IMR-90 (cell line): ENCODE measurements around the gene OR2H1. TPM values are rescaled to one million over a fixed set of nuclear protein-coding genes. Genes with fewer than 3 reads are reported as not detected.

Source experiments
- ATAC-seq: fragments of 200-7000 bp; cut with Tn5 transposase; 2 replicates; pipeline ENCODE4 v1.9.1; 2020; ENCODE audit warnings: low read depth, mild to moderate bottlenecking, moderate library complexity
- BruUV-seq: library from RNA; stranded (reverse); fragments of 400-500 nt; replicated peaks from 2 replicates; lab custom pipeline; 2021; lab: Mats Ljungman, UMichigan
- CTCF ChIA-PET: fragments of 300-600 bp; formaldehyde crosslinking; extraction: SDS; loops from one replicate; lab custom pipeline; 2021; ENCODE audit warnings: antibody characterized with exemption; lab: Yijun Ruan, JAX
- POLR2A ChIA-PET: fragments of 300-600 bp; sonication (Branson Sonifier 250); formaldehyde crosslinking; loops from one replicate; lab custom pipeline; 2022; ENCODE audit warnings: antibody characterized with exemption; ENCODE audit not compliant: unreplicated experiment; lab: Charles Lee
- DNase-seq: peaks from one replicate; pipeline ENCODE4 v3.0.0; 2013
- H2AFZ ChIP-seq: replicated peaks from 2 replicates; pipeline ENCODE3; 2013; ENCODE audit warnings: low read length, mild to moderate bottlenecking; ENCODE audit not compliant: poor library complexity
- H2AK5ac ChIP-seq: 2 replicates; pipeline ENCODE4 v1.6.1; 2013; ENCODE audit warnings: low read depth, low read length, inconsistent platforms
- H2AK9ac ChIP-seq: replicated peaks from 2 replicates; pipeline ENCODE3; 2013; ENCODE audit warnings: mild to moderate bottlenecking, low read depth, low read length, moderate library complexity; ENCODE audit not compliant: poor library complexity
- H2BK120ac ChIP-seq: 2 replicates; pipeline ENCODE4 v1.6.1; 2013; ENCODE audit warnings: low read depth, low read length, inconsistent platforms
- H2BK15ac ChIP-seq: 3 replicates; pipeline ENCODE4 v1.6.1; 2013; ENCODE audit warnings: low read depth, low read length, inconsistent platforms
- H2BK20ac ChIP-seq: 2 replicates; pipeline ENCODE4 v1.6.1; 2013; ENCODE audit warnings: low read depth, mild to moderate bottlenecking, inconsistent platforms, low read length, moderate library complexity
- H2BK5ac ChIP-seq: 2 replicates; pipeline ENCODE4 v1.6.1; 2013; ENCODE audit warnings: mild to moderate bottlenecking, low read depth, low read length, inconsistent platforms; ENCODE audit not compliant: poor library complexity, severe bottlenecking
- H3K14ac ChIP-seq: replicated peaks from 2 replicates; pipeline ENCODE4 v1.6.1; 2013; ENCODE audit warnings: low read depth, low read length, inconsistent platforms
- H3K18ac ChIP-seq: 2 replicates; pipeline ENCODE4 v1.6.1; 2013; ENCODE audit warnings: low read depth, low read length, control low read depth
- H3K23ac ChIP-seq: 2 replicates; pipeline ENCODE4 v1.6.1; 2013; ENCODE audit warnings: low read depth, low read length, inconsistent platforms
- H3K27ac ChIP-seq: 2 replicates; pipeline ENCODE4 v1.5.1; 2013; ENCODE audit warnings: mild to moderate bottlenecking, control low read depth, low read length; ENCODE audit not compliant: insufficient read depth
- H3K27me3 ChIP-seq: 2 replicates; pipeline ENCODE4 v1.6.1; 2013; ENCODE audit warnings: low read length; ENCODE audit not compliant: control insufficient read depth, insufficient read depth
- H3K36me3 ChIP-seq: 2 replicates; pipeline ENCODE4 v1.6.1; 2013; ENCODE audit warnings: low read length, mixed read lengths; ENCODE audit not compliant: control insufficient read depth, insufficient read depth
- H3K4ac ChIP-seq: 2 replicates; pipeline ENCODE4 v1.6.1; 2013; ENCODE audit warnings: low read depth, low read length, inconsistent platforms
- H3K4me1 ChIP-seq: 2 replicates; pipeline ENCODE4 v1.6.1; 2013; ENCODE audit warnings: low read length, mixed read lengths; ENCODE audit not compliant: control insufficient read depth, insufficient read depth
- H3K4me2 ChIP-seq: 2 replicates; pipeline ENCODE4 v1.6.1; 2013; ENCODE audit warnings: low read depth, mild to moderate bottlenecking, control low read depth, low read length, moderate library complexity
- H3K4me3 ChIP-seq: 2 replicates; pipeline ENCODE4 v1.5.1; 2013; ENCODE audit warnings: low read depth, mild to moderate bottlenecking, control low read depth, low read length, moderate library complexity; ENCODE audit not compliant: insufficient read depth
- H3K56ac ChIP-seq: 2 replicates; pipeline ENCODE4 v1.6.1; 2013; ENCODE audit warnings: low read length, inconsistent platforms; ENCODE audit not compliant: insufficient read depth; ENCODE audit errors: extremely low read depth
- H3K79me1 ChIP-seq, 2 experiments: 2 replicates each; pipeline ENCODE4 v1.6.1; 2013; ENCODE audit warnings: low read length in 2 of 2, inconsistent platforms in 1 of 2, low read depth in 1 of 2
- H3K9ac ChIP-seq: 2 replicates; pipeline ENCODE4 v1.6.1; 2013; ENCODE audit warnings: low read depth, low read length, control low read depth
- H3K9me1 ChIP-seq: 2 replicates; pipeline ENCODE4 v1.6.1; 2013; ENCODE audit warnings: low read length, inconsistent platforms; ENCODE audit not compliant: insufficient read depth
- H3K9me3 ChIP-seq: 2 replicates; pipeline ENCODE4 v1.6.1; 2013; ENCODE audit warnings: low read length; ENCODE audit not compliant: control insufficient read depth, insufficient read depth
- H4K20me1 ChIP-seq: 2 replicates; pipeline ENCODE4 v1.6.1; 2013; ENCODE audit warnings: low read length, inconsistent platforms; ENCODE audit not compliant: insufficient read depth
- H4K5ac ChIP-seq: 2 replicates; pipeline ENCODE4 v1.6.1; 2013; ENCODE audit warnings: mild to moderate bottlenecking, low read depth, low read length, control low read depth
- H4K8ac ChIP-seq, 2 experiments: 2 replicates each; pipeline ENCODE4 v1.6.1; 2013; ENCODE audit warnings: low read depth in 2 of 2, low read length in 2 of 2, control low read depth in 1 of 2, inconsistent platforms in 1 of 2
- H4K91ac ChIP-seq: 2 replicates; pipeline ENCODE4 v1.6.1; 2013; ENCODE audit warnings: low read depth, low read length, inconsistent platforms; ENCODE audit not compliant: insufficient read depth
- CTCF ChIP-seq: conservative IDR thresholded peaks from 2 replicates; pipeline ENCODE4 v1.5.1; 2012; ENCODE audit warnings: mild to moderate bottlenecking, low read depth, low read length, improper control_type of control experiment
- MAZ ChIP-seq: IDR thresholded peaks from 2 replicates; pipeline ENCODE4 v1.6.1; 2012; ENCODE audit warnings: low read depth, mild to moderate bottlenecking, low read length, improper control_type of control experiment, moderate library complexity, borderline replicate concordance
- RFX5 ChIP-seq: IDR thresholded peaks from 2 replicates; pipeline ENCODE4 v1.8.0; 2012; ENCODE audit warnings: low read depth, mild to moderate bottlenecking, low read length, moderate library complexity
- WGBS, 2 experiments: methylation state at CpG; one replicate each; pipeline versions ENCODE4 v1.1.5 to v1.1.7; 2013; ENCODE audit warnings: missing lambda C conversion rate in 2 of 2; ENCODE audit not compliant: insufficient read length in 1 of 2; ENCODE audit errors: extremely low coverage in 2 of 2; 5-methylcytosine and 5-hydroxymethylcytosine counted together
- dilution Hi-C: fragments of 300-500 bp; cut with HindIII; formaldehyde crosslinking; loops from one replicate; pipeline ENCODE4 v1.14.3; 2018; ENCODE audit warnings: low sequenced_read_pairs; ENCODE audit not compliant: unreplicated experiment
- in situ Hi-C: fragments of 300-500 bp; cut with MboI; formaldehyde crosslinking; loops from 3 replicates; pipeline ENCODE4 v1.14.3; 2019; ENCODE audit warnings: low sequenced_read_pairs, inconsistent platforms, mixed read lengths
- intact Hi-C: fragments of 100-400 bp; cut with micrococcal nuclease; formaldehyde crosslinking; loops from 2 replicates; pipeline ENCODE4 v1.10.0; 2022
- polyA plus RNA-seq, 3 experiments: library from polyadenylated mRNA; depleted of rRNA; stranded (reverse); fragments of >200 nt; gene quantifications; 2 replicates each; pipeline ENCODE4 v1.2.3, GENCODE V29; 2012; ENCODE audit warnings: low replicate concordance in 1 of 3
- total RNA-seq: library from RNA; depleted of rRNA; stranded (reverse); fragments of >200 nt; gene quantifications from 2 replicates; pipeline ENCODE4 v1.2.3, GENCODE V29; 2012

The OR2H1 gene
- total and polyA plus RNA-seq, 2 of the 4 experiments (the other 2 are of a cell fraction): not detected

GRCh38 chr6:29504961-29505360 lies 48.0 kb downstream of the OR2H1 start:
- no peak overlapping the region for H3K4me2 ChIP-seq
- ATAC-seq: no peak
- H2BK120ac ChIP-seq: no peak overlapping the region
- no peak for DNase-seq
- intact Hi-C loops (no loop called here), dilution Hi-C loops (no loop called here), in situ Hi-C loops (no loop called here)
- no peak overlapping the region for H2BK20ac ChIP-seq
- H3K56ac ChIP-seq: no peak overlapping the region
- no peak overlapping the region for H3K18ac ChIP-seq
- H2AK9ac ChIP-seq: no peak overlapping the region
- H2AK5ac ChIP-seq: no peak overlapping the region
- H2AFZ ChIP-seq: no peak overlapping the region
- no peak overlapping the region for H3K27ac ChIP-seq
- H3K36me3 ChIP-seq: no peaks in the 10 kb centered on the region
- H2BK5ac ChIP-seq: no peak overlapping the region
- H3K14ac ChIP-seq: no peak overlapping the region
- no peaks in the 10 kb centered on the region for H3K27me3 ChIP-seq
- H3K9me3 ChIP-seq: peaks cover 14% of the 10 kb centered on the region; the same call in 1 of the 2 replicates
- H3K79me1 ChIP-seq: no peaks in the 10 kb centered on the region
- no peaks in the 10 kb centered on the region for H3K4me1 ChIP-seq
- no peak for TF ChIP-seq MAZ
- no peak for TF ChIP-seq CTCF
- no peak for TF ChIP-seq RFX5
- H4K8ac ChIP-seq: no peak overlapping the region
- no peak overlapping the region for H3K4me3 ChIP-seq
- ChIA-PET POLR2A (no interaction called here), CTCF (no interaction called here)
- H3K23ac ChIP-seq: no peak overlapping the region
- H4K20me1 ChIP-seq: no peaks in the 10 kb centered on the region
- H4K91ac ChIP-seq: no peak overlapping the region
- no peaks in the 10 kb centered on the region for H3K9me1 ChIP-seq
- H2BK15ac ChIP-seq: no peak overlapping the region
- H3K9ac ChIP-seq: no peak overlapping the region
- H3K4ac ChIP-seq: no peak overlapping the region
- WGBS, 2 experiments: no CpG with 5 or more reads among the region's 2 CpGs
- BruUV-seq: no TSS peak
- no peak overlapping the region for H4K5ac ChIP-seq
